IMR-90 (cell line): ENCODE results near the gene TNFRSF4.

Experiments used
- BHLHE40 ChIP-seq: fragments of 150-350 bp; IDR thresholded peaks from 2 replicates; pipeline ENCODE4 v1.6.1; 2016; ENCODE audit warnings: mild to moderate bottlenecking, low read depth, low read length
- CEBPB ChIP-seq: IDR thresholded peaks from 2 replicates; pipeline ENCODE4 v1.6.1; 2012; ENCODE audit warnings: low read depth, low read length, improper control_type of control experiment
- CHD1 ChIP-seq: IDR thresholded peaks from 2 replicates; pipeline ENCODE4 v1.6.1; 2012; ENCODE audit warnings: low read depth, low read length, improper control_type of control experiment
- CTCF ChIP-seq: conservative IDR thresholded peaks from 2 replicates; pipeline ENCODE4 v1.5.1; 2012; ENCODE audit warnings: mild to moderate bottlenecking, low read depth, low read length, improper control_type of control experiment
- MAFK ChIP-seq: IDR thresholded peaks from 2 replicates; pipeline ENCODE4 v1.6.1; 2012; ENCODE audit warnings: low read depth, low read length, improper control_type of control experiment
- MAZ ChIP-seq: IDR thresholded peaks from 2 replicates; pipeline ENCODE4 v1.6.1; 2012; ENCODE audit warnings: low read depth, mild to moderate bottlenecking, low read length, improper control_type of control experiment, moderate library complexity, borderline replicate concordance
- MXI1 ChIP-seq: IDR thresholded peaks from 2 replicates; pipeline ENCODE4 v1.6.1; 2012; ENCODE audit warnings: low read depth, mild to moderate bottlenecking, low read length, moderate library complexity, borderline replicate concordance
- NFE2L2 ChIP-seq: fragments of 150-350 bp; IDR thresholded peaks from 2 replicates; pipeline ENCODE4 v1.6.1; 2016; ENCODE audit warnings: low read depth, mild to moderate bottlenecking, low read length
- POLR2A ChIP-seq: IDR thresholded peaks from 2 replicates; pipeline ENCODE4 v1.6.1; 2012; ENCODE audit warnings: mild to moderate bottlenecking, low read depth, low read length
- RAD21 ChIP-seq: IDR thresholded peaks from 2 replicates; pipeline ENCODE4 v1.6.1; 2012; ENCODE audit warnings: low read length, improper control_type of control experiment
- SMC3 ChIP-seq: fragments of 150-350 bp; IDR thresholded peaks from 2 replicates; pipeline ENCODE4 v1.6.1; 2016; ENCODE audit warnings: low read depth, mild to moderate bottlenecking, antibody characterized with exemption, low read length, moderate library complexity
- USF2 ChIP-seq: fragments of 150-350 bp; IDR thresholded peaks from 2 replicates; pipeline ENCODE4 v1.6.1; 2017; ENCODE audit warnings: mild to moderate bottlenecking, antibody characterized with exemption, low read length, low read depth

GRCh38 chr1:1254667-1254998 lies 40.7 kb upstream of the TNFRSF4 start:
- TF ChIP-seq CTCF (no peak), POLR2A (no peak), MAZ (no peak), MAFK (no peak), USF2 (no peak), SMC3 (no peak), CHD1 (no peak), CEBPB (no peak), RAD21 (no peak), MXI1 (no peak), BHLHE40 (no peak), NFE2L2 (no peak)
